GM23338 (cell line): ENCODE results near the gene PDSS1.

ENCODE experiments used
- CREB1 ChIP-seq: fragments of 250-450 bp; sonication (Bioruptor Pico); IDR thresholded peaks from 2 replicates; pipeline ENCODE4 v1.5.0; 2020; ENCODE audit warnings: low read depth, mild to moderate bottlenecking, moderate library complexity
- EZH2 ChIP-seq: fragments of 200-600 bp; sonication (generic); IDR thresholded peaks from one replicate; pipeline ENCODE4 v1.8.0; 2017; ENCODE audit warnings: antibody characterized with exemption, mild to moderate bottlenecking, low read depth; ENCODE audit not compliant: unreplicated experiment
- EZH2phosphoT487 ChIP-seq: fragments of 200-600 bp; sonication (generic); IDR thresholded peaks from one replicate; pipeline ENCODE4 v1.8.1; 2018; ENCODE audit warnings: antibody characterized with exemption; ENCODE audit not compliant: unreplicated experiment
- REST ChIP-seq: IDR thresholded peaks from one replicate; pipeline ENCODE4 v1.6.1; 2018; ENCODE audit warnings: antibody characterized with exemption; ENCODE audit not compliant: unreplicated experiment
- TF ChIP-seq, protein P1 (sequence below), 2 experiments: fragments of 200-600 bp in 1 of 2; sonication (generic) in 1 of 2; conservative IDR thresholded peaks; 2 replicates each; pipeline versions ENCODE4 v1.5.1 to v1.6.1; 2016 to 2017; ENCODE audit warnings: antibody characterized with exemption in 2 of 2, low read depth in 2 of 2, mild to moderate bottlenecking in 2 of 2, moderate library complexity in 1 of 2

DNA sequence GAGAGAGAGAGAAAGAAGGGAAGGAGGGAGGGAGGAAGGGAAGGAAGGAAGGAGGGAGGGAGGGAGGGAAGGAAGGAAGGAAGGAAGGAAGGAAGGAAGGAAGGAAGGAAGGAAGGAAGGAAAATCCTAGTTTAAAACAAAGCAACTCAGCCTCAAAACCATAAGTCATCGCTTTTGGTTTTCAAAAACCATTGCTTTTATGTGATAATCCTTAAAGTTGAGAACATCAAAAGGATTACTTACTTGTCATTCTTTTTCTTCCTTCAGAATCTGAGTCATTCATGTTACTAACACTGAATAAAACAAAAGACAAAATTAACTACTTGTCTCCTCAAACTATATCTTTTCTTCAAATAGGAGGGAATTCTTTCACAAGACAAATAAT lies 21.6 kb upstream of the PDSS1 start:
- no peak for TF ChIP-seq REST
- TF ChIP-seq, protein P1, sequence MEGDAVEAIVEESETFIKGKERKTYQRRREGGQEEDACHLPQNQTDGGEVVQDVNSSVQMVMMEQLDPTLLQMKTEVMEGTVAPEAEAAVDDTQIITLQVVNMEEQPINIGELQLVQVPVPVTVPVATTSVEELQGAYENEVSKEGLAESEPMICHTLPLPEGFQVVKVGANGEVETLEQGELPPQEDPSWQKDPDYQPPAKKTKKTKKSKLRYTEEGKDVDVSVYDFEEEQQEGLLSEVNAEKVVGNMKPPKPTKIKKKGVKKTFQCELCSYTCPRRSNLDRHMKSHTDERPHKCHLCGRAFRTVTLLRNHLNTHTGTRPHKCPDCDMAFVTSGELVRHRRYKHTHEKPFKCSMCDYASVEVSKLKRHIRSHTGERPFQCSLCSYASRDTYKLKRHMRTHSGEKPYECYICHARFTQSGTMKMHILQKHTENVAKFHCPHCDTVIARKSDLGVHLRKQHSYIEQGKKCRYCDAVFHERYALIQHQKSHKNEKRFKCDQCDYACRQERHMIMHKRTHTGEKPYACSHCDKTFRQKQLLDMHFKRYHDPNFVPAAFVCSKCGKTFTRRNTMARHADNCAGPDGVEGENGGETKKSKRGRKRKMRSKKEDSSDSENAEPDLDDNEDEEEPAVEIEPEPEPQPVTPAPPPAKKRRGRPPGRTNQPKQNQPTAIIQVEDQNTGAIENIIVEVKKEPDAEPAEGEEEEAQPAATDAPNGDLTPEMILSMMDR (conservative IDR thresholded peaks at IDR 0.05; ENCODE audit: low read depth in 2 of 2) = no peak
- no peak for TF ChIP-seq CREB1 (CRISPR knock-in tag)
- TF ChIP-seq EZH2 = no peak
- no peak for TF ChIP-seq EZH2phosphoT487
